Peyer's patch (tissue), 4 donors: ENCODE data around the gene CNPY1. TPM values are rescaled to one million over a fixed set of nuclear protein-coding genes. Genes with fewer than 3 reads are reported as not detected.

Experiments used
- DNase-seq, 3 donors: peaks; one replicate each; pipeline ENCODE4 v3.0.0-alpha.2; 2017 to 2019
- H3K27ac ChIP-seq, 4 donors: fragments of 200-600 bp; sonication (generic); one replicate each; pipeline ENCODE4 v1.5.1; 2016 to 2019
- H3K27me3 ChIP-seq, 2 donors: fragments of 200-600 bp; sonication (generic); one replicate each; pipeline ENCODE4 v1.5.1; 2019
- H3K36me3 ChIP-seq, 3 donors: fragments of 200-600 bp; sonication (generic); one replicate each; pipeline ENCODE4 v1.5.1; 2016 to 2019
- H3K4me1 ChIP-seq, 4 donors: fragments of 200-600 bp; sonication (generic); one replicate each; pipeline ENCODE4 v1.5.1; 2016 to 2019
- H3K4me3 ChIP-seq, 4 donors: fragments of 200-600 bp; sonication (generic); 1 replicate in 3 of 4; 2 replicates in 1 of 4; pipeline ENCODE4 v1.5.1; 2016 to 2019; ENCODE audit warnings: mild to moderate bottlenecking in 1 of 4
- H3K9me3 ChIP-seq, 4 donors: fragments of 200-600 bp; sonication (generic); one replicate each; pipeline ENCODE4 v1.5.1; 2016 to 2019; ENCODE audit warnings: mild to moderate bottlenecking in 1 of 4
- POLR2A ChIP-seq, 2 donors: fragments of 450-650 bp; IDR thresholded peaks; one replicate each; pipeline ENCODE4 v1.5.1; 2017; ENCODE audit warnings: antibody characterized with exemption in 2 of 2, mild to moderate bottlenecking in 2 of 2, moderate library complexity in 2 of 2
- total RNA-seq, 4 donors: library from RNA; depleted of rRNA; stranded (reverse); fragments of >200 nt; gene quantifications; one replicate each; pipeline ENCODE4 v1.1.0, GENCODE V29; 2016
- TF ChIP-seq, protein P1 (sequence below), 6 experiments: fragments of 450-650 bp in 4 of 6; fragments of 200-600 bp in 2 of 6; sonication (generic) in 1 of 6; IDR thresholded peaks; one replicate each; pipeline ENCODE4 v1.5.1; 2017 to 2019; ENCODE audit warnings: antibody characterized with exemption in 6 of 6, mild to moderate bottlenecking in 3 of 6, moderate library complexity in 1 of 6

Gene CNPY1
- total RNA-seq, 4 donors from 2014 or later = 0.40 TPM; not detected in 3

DNA sequence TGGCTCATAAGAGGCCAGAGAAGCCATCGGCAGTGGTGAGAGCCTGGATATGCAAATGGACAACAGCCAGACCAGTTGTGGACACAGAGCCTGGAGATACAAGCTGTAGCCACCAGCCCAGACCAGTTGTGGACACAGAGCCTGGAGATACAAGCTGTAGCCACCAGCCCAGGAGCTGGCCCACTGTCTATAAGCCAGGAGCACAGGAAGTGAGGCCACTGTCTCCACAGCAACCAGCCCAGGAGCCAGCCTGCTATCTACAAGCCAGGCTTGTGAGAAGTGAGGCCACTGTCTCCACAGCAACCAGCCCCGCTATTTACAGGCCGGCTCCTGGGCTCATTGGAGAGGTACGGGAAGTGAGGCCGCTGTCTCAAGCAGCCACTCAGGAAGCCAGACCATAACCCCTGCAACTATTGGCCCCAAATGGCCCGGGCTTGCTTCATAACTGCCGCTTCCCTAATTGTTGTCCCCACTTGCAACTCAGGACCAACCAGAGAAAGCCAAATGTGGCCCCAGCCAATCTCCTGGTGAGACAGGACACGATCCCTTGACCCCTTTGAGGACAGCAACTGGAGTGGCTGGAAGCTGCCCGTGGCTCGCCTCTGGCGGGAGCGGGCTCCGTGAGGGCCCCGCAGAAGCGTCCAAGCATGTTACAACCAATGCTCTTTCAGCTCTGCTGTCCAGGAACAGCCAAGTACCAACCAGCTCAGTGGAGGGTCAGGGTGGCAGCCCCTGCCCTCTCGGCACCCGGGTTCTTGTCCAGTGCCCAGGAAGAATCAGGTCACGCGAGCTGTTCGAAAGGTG, 44.1 kb upstream of the CNPY1 start:
- Histone ChIP-seq H3K9me3 (no peaks in the 10 kb centered on the region), H3K27me3 (no peaks in the 10 kb centered on the region), H3K36me3 (no peaks in the 10 kb centered on the region), H3K4me1 (peaks cover 0 to 13% (median 1%) of the 10 kb centered on the region in 4 donors), H3K4me3 (no peak overlapping the region), H3K27ac (no peak overlapping the region)
- no peak for DNase-seq
- TF ChIP-seq, protein P1, sequence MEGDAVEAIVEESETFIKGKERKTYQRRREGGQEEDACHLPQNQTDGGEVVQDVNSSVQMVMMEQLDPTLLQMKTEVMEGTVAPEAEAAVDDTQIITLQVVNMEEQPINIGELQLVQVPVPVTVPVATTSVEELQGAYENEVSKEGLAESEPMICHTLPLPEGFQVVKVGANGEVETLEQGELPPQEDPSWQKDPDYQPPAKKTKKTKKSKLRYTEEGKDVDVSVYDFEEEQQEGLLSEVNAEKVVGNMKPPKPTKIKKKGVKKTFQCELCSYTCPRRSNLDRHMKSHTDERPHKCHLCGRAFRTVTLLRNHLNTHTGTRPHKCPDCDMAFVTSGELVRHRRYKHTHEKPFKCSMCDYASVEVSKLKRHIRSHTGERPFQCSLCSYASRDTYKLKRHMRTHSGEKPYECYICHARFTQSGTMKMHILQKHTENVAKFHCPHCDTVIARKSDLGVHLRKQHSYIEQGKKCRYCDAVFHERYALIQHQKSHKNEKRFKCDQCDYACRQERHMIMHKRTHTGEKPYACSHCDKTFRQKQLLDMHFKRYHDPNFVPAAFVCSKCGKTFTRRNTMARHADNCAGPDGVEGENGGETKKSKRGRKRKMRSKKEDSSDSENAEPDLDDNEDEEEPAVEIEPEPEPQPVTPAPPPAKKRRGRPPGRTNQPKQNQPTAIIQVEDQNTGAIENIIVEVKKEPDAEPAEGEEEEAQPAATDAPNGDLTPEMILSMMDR (IDR thresholded peaks at IDR 0.05) = no peak
- TF ChIP-seq POLR2A (IDR thresholded peaks at IDR 0.05) = no peak

DNA sequence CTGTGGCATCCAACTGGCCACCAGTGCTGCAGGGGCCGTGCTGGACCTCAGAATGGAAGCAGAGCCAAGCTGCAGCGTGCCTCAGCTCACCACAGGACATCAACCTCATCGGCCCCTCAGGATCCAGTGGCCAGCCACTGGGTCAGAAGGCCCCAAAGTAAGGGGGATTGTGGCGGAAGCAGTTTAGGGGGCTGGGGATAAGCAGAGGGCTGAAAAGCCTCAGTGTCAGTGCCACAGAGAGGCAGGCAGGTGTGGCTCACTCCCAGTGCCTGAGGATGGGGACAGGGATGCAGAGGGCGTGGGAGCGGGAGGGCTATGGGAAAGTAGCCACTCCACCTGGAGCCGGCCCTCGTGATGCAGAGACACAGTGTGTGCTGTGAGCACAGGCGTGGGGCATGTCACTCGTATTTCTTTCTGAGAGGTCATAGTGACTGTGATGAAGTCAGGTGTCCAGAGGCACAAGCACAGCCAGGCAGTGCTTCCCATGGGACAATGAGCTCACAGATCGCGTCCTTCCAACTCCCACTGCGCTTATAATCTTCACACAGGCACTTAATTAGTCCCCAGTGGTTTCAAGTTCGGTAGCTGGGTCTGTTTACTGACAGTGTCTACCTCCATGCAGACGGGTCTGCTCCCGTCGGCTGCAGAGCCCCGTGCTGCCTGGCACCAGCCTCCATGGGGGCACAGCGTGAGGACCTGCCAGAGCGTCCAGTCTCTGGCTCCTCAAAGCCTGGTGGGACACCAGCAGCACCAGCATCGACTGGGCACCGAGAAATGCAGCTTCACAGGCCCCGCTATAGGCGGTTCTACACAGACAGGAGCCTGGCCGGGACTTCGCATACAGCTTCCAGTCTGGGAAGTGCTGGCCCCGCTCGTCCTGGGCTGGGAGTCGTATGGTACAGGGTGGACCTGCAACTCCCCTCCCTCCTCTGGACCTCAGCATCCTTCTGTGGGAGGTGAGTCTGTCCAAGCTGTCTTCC, 42.9 kb upstream of the CNPY1 start:
- H3K27ac ChIP-seq = no peak overlapping the region

DNA sequence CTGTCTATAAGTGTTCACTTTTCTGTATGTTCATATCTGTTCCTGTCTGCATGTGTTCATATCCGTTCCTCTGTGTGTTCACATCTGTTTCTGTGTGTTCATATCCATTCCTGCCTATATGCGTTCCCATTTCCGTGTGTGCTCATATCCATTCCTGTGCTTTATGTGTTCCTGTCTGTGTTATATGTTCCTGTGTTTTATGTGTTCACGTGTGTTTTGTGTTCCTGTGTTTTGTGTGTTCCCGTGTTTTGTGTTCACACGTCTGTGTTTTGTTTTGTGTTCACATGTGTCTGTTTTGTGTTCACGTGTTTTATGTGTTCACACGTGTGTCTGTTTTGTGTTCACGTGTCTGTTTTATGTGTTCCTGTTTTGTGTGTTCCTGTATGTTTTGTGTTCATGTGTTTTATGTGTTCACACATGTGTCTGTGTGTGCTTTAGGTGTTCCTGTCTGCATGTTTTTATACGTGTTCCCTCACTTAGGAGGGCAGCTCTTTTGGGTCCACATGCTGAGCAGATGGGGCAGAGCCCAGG, 42.2 kb upstream of the CNPY1 start:
- Histone ChIP-seq H3K9me3 (no peaks in the 10 kb centered on the region), H3K27ac (no peak overlapping the region), H3K4me3 (no peak overlapping the region), H3K27me3 (no peaks in the 10 kb centered on the region), H3K4me1 (peaks cover 0 to 13% (median 1%) of the 10 kb centered on the region in 4 donors), H3K36me3 (no peaks in the 10 kb centered on the region)
- TF ChIP-seq, protein P1 (IDR thresholded peaks at IDR 0.05) = no peak
- no peak for TF ChIP-seq POLR2A (IDR thresholded peaks at IDR 0.05)
- no peak for DNase-seq

More for the DNA sequence above, 42.9 kb upstream of the CNPY1 start:
- Histone ChIP-seq H3K27me3 (no peaks in the 10 kb centered on the region), H3K4me3 (no peak overlapping the region), H3K9me3 (no peaks in the 10 kb centered on the region), H3K36me3 (no peaks in the 10 kb centered on the region), H3K4me1 (peaks cover 0 to 13% (median 1%) of the 10 kb centered on the region in 4 donors)
- no peak for DNase-seq
- TF ChIP-seq, protein P1 (IDR thresholded peaks at IDR 0.05) = no peak
- TF ChIP-seq POLR2A (IDR thresholded peaks at IDR 0.05) = no peak

DNA sequence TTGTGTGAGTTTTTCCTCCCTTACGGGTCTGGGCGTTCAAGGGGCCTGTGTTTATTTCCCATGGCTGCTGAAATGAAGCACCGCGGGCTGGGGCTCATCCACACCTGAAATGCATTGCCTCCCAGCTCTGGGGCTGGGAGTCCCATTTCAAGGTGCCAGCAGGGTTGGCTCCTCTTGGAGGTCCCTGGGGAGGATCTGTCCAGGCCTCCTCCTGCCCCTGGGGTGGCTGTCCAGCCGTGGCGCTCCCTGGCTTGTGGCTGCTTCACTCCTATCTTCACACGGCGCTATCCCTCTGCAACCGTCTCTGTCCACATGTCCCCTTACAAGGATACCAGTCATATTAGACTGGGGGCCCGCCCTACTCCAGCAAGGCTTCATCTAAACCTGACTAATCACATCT, 41.1 kb upstream of the CNPY1 start:
- peaks cover 0 to 13% (median 1%) of the 10 kb centered on the region in 4 donors for H3K4me1 ChIP-seq
- H3K27me3 ChIP-seq = no peaks in the 10 kb centered on the region
- H3K4me3 ChIP-seq = no peak overlapping the region
- H3K36me3 ChIP-seq = no peaks in the 10 kb centered on the region
- H3K27ac ChIP-seq = no peak overlapping the region
- no peaks in the 10 kb centered on the region for H3K9me3 ChIP-seq
- TF ChIP-seq, protein P1 (IDR thresholded peaks at IDR 0.05) = no peak
- no peak for TF ChIP-seq POLR2A (IDR thresholded peaks at IDR 0.05)
- DNase-seq = no peak

DNA sequence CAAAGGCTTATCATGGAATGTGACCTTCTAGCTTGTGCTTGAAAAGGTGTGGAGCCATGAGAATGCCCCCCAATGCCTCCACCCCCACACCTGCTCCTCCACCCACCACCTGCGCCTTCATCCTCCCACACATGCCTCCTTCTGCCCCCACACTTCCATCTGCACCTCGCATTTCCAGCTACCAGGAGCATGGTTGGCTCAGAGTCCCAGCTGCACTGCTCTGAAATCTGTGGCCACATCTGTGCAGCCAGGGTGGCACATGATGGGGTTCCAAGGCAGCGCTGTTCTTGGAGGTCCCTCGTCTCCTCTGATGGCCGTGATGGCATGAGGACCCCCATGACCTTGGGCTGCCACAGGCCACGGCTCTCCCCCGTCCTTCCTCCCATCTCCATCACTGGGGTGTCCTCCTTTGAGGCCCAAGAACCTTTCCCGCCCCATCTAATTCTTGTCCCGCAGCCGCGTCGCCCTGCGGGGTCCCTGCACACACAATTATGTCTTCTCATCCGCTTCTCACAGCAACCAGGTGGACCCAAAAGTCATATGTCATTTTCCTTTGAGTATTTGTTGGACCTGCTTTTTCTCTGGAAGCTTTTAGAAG, 40.6 kb upstream of the CNPY1 start:
- H3K27ac ChIP-seq = no peak overlapping the region
- peaks cover 0 to 13% (median 1%) of the 10 kb centered on the region in 4 donors for H3K4me1 ChIP-seq
- H3K36me3 ChIP-seq = no peaks in the 10 kb centered on the region
- no peak for TF ChIP-seq POLR2A (IDR thresholded peaks at IDR 0.05)
- H3K9me3 ChIP-seq = no peaks in the 10 kb centered on the region
- H3K27me3 ChIP-seq = no peaks in the 10 kb centered on the region
- no peak for DNase-seq
- H3K4me3 ChIP-seq = no peak overlapping the region
